ENCODE measurements around the gene TAP1. TPM values are rescaled to one million over a fixed set of nuclear protein-coding genes. Genes with fewer than 3 reads are reported as not detected.
"Not testable (repeated sequence)": the region's sequence is repeated elsewhere in the genome, so short reads cannot be mapped to it uniquely, and the experiment has no call there.

TAP1 gene
- total and polyA plus RNA-seq, 9 of the 15 experiments (the other 6 are each of a cell fraction or from before 2014, with no cell fraction given) = 1.3 to 6.0 (median 4.2) TPM

DNA sequence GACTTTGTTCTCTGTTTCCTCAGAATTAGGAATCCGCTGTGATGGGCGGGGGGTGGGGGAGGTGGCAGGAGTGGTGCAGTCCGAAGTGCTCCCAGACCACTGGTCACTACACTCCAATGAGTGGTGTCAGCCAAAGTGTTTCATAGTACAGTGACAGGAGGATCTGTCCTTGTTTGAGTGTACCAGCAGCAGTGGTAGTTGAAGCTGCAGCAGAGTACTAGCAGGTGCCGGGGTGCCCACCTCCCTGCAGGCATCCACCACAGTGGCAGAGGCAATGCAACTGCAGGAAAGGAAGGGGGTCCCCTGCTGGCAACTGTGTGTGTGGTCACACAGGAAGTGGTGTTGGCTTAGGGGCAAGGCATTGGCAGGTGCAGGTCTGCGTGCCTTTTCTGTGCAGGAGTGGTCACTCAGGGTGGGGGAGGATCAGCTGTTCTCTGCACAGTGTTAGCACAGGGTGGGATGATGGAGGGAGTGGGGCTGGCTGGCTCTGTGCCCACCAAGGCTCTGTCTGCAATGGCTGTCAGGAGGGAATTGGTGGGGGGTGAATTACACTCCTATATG lies 46.4 kb downstream of the TAP1 start:
- no peaks in the 10 kb centered on the region for H3K79me2 ChIP-seq (ENCODE audit: control insufficient read depth, insufficient read depth, low read length)
- no peaks in the 10 kb centered on the region for H3K36me3 ChIP-seq (ENCODE audit: control insufficient read depth, insufficient read depth, low read length)
- no peak overlapping the region for H2AFZ ChIP-seq (ENCODE audit: low read depth, low read length)
- no peaks in the 10 kb centered on the region for H3K9me1 ChIP-seq (ENCODE audit: control insufficient read depth, insufficient read depth, low read length)
- CTCF ChIA-PET (ENCODE audit: low intra/inter-chr PET ratio) = no interaction called here
- ATAC-seq = no peak
- DNase-seq (ENCODE audit: extremely low read depth in 1 of 4, low spot score in 3 of 4) = no peak
- intact Hi-C loops (cut with micrococcal nuclease) (no loop called here), in situ Hi-C loops (cut with MboI) (no loop called here)
- H3K9ac ChIP-seq (ENCODE audit: insufficient read depth in 1 of 2, low read depth in 2 of 2, low read length in 2 of 2) = no peak overlapping the region
- TF ChIP-seq SRSF3 (IDR thresholded peaks at IDR 0.05; ENCODE audit: insufficient read depth, low read length) (no peak), SNRNP70 (optimal IDR thresholded peaks at IDR 0.05; ENCODE audit: low read depth, low read length) (no peak), PHF8 (IDR thresholded peaks at IDR 0.05; ENCODE audit: borderline replicate concordance, low read length) (no peak), MYC (IDR thresholded peaks at IDR 0.05; ENCODE audit: low read depth, low read length) (no peak), MYC (CRISPR knock-in tag; IDR thresholded peaks at IDR 0.05; ENCODE audit: borderline replicate concordance, low read depth) (no peak), LARP7 (IDR thresholded peaks at IDR 0.05) (no peak)
- TF ChIP-seq, protein P1, sequence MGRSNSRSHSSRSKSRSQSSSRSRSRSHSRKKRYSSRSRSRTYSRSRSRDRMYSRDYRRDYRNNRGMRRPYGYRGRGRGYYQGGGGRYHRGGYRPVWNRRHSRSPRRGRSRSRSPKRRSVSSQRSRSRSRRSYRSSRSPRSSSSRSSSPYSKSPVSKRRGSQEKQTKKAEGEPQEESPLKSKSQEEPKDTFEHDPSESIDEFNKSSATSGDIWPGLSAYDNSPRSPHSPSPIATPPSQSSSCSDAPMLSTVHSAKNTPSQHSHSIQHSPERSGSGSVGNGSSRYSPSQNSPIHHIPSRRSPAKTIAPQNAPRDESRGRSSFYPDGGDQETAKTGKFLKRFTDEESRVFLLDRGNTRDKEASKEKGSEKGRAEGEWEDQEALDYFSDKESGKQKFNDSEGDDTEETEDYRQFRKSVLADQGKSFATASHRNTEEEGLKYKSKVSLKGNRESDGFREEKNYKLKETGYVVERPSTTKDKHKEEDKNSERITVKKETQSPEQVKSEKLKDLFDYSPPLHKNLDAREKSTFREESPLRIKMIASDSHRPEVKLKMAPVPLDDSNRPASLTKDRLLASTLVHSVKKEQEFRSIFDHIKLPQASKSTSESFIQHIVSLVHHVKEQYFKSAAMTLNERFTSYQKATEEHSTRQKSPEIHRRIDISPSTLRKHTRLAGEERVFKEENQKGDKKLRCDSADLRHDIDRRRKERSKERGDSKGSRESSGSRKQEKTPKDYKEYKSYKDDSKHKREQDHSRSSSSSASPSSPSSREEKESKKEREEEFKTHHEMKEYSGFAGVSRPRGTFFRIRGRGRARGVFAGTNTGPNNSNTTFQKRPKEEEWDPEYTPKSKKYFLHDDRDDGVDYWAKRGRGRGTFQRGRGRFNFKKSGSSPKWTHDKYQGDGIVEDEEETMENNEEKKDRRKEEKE (IDR thresholded peaks at IDR 0.05; ENCODE audit: borderline replicate concordance in 1 of 2, control insufficient read depth in 1 of 2, low read depth in 2 of 2, low read length in 1 of 2) = no peak
- TF ChIP-seq, protein P2, sequence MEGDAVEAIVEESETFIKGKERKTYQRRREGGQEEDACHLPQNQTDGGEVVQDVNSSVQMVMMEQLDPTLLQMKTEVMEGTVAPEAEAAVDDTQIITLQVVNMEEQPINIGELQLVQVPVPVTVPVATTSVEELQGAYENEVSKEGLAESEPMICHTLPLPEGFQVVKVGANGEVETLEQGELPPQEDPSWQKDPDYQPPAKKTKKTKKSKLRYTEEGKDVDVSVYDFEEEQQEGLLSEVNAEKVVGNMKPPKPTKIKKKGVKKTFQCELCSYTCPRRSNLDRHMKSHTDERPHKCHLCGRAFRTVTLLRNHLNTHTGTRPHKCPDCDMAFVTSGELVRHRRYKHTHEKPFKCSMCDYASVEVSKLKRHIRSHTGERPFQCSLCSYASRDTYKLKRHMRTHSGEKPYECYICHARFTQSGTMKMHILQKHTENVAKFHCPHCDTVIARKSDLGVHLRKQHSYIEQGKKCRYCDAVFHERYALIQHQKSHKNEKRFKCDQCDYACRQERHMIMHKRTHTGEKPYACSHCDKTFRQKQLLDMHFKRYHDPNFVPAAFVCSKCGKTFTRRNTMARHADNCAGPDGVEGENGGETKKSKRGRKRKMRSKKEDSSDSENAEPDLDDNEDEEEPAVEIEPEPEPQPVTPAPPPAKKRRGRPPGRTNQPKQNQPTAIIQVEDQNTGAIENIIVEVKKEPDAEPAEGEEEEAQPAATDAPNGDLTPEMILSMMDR (IDR thresholded peaks at IDR 0.05 in 2 of 3, conservative IDR thresholded peaks at IDR 0.05 in 1 of 3; ENCODE audit: insufficient read depth in 2 of 3, low read depth in 1 of 3, low read length in 3 of 3) = 0 out of 6 replicates have a peak, but pooled peaks of 1 of the 3 experiments have one; percentile 12
- no peaks in the 10 kb centered on the region for H4K20me1 ChIP-seq (replicated peaks; ENCODE audit: control insufficient read depth, insufficient read depth, low read length)
- H3K9me3 ChIP-seq (replicated peaks; ENCODE audit: control insufficient read depth, insufficient read depth, low read depth, low read length) = no peaks in the 10 kb centered on the region
- POLR2A ChIA-PET = interaction anchor here (0.7 to 1.5 kb wide), 2 partner anchors 167 to 612 kb away, joined by 3 to 5 read pairs; no protein-coding TSS in a partner anchor
- WGBS (ENCODE audit: insufficient coverage, low coverage, missing lambda C conversion rate) = 12% methylated on average over 5 of the region's 5 CpGs
- H3K4me3 ChIP-seq = no peak overlapping the region
- BruUV-seq (replicated peaks) = no TSS peak
- no peak overlapping the region for H3K4me2 ChIP-seq (ENCODE audit: insufficient read depth, low read length)
- FAIRE-seq = no peak
- H3K27me3 ChIP-seq (ENCODE audit: control insufficient read depth in 2 of 2, insufficient read depth in 2 of 2, low read length in 2 of 2) = peaks cover 4 to 11% of the 10 kb centered on the region in 2 experiments; a peak in 4 of 5 replicates
- no peaks in the 10 kb centered on the region for H3K4me1 ChIP-seq (replicated peaks in 1 of 2; ENCODE audit: control insufficient read depth in 2 of 2, insufficient read depth in 2 of 2, low read length in 2 of 2)
- no peak overlapping the region for H3K27ac ChIP-seq (ENCODE audit: extremely low read depth, low read depth, low read length)

DNA sequence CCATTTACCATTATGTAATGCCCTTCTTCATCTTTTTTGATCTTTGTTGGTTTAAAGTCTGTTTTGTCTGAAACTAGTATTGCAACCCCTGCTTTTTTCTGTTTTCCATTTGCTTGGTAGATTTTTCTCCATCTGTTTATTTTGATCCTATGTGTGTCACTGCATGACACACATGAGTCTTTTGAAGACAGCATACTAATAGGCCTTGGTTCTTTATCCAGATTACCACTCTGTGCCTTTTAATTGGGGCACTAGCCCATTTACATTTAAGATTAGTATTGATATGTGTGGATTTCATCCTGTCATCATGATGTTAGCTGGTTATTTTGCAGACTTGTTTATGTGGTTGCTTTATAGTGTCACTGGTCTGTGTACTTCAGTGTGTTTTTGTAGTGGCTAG lies 48.1 kb downstream of the TAP1 start:
- H3K36me3 ChIP-seq (ENCODE audit: control insufficient read depth, insufficient read depth, low read length); ATAC-seq; H3K4me3 ChIP-seq; in situ Hi-C loops (cut with MboI); H3K27me3 ChIP-seq (ENCODE audit: control insufficient read depth in 2 of 2, insufficient read depth in 2 of 2, low read length in 2 of 2); DNase-seq (ENCODE audit: extremely low read depth in 1 of 4, low spot score in 3 of 4); BruUV-seq (replicated peaks); H3K9me1 ChIP-seq (ENCODE audit: control insufficient read depth, insufficient read depth, low read length); FAIRE-seq; H3K79me2 ChIP-seq (ENCODE audit: control insufficient read depth, insufficient read depth, low read length); H3K4me2 ChIP-seq (ENCODE audit: insufficient read depth, low read length); H3K9ac ChIP-seq (ENCODE audit: insufficient read depth in 1 of 2, low read depth in 2 of 2, low read length in 2 of 2); H3K4me1 ChIP-seq (replicated peaks in 1 of 2; ENCODE audit: control insufficient read depth in 2 of 2, insufficient read depth in 2 of 2, low read length in 2 of 2); H4K20me1 ChIP-seq (replicated peaks; ENCODE audit: control insufficient read depth, insufficient read depth, low read length); H3K9me3 ChIP-seq (replicated peaks; ENCODE audit: control insufficient read depth, insufficient read depth, low read depth, low read length); H3K27ac ChIP-seq (ENCODE audit: extremely low read depth, low read depth, low read length); H2AFZ ChIP-seq (ENCODE audit: low read depth, low read length); CTCF ChIA-PET (ENCODE audit: low intra/inter-chr PET ratio); intact Hi-C loops (cut with micrococcal nuclease): not testable (repeated sequence)
- POLR2A ChIA-PET = interaction anchor here (0.8 kb wide), 1 partner anchor 12 kb away, joined by 3 read pairs; no protein-coding TSS in a partner anchor

Measured in K562 (cell line).